MV-4-11 (cell line): Measurements from ENCODE around the gene AGAP1.

Experiments used
- DNase-seq: peaks from one replicate; lab custom pipeline; 2025; lab: John Stamatoyannopoulos, UW

AGAP1 gene

GRCh38 chr2:235493775-235494715, at the start of gene AGAP1:
Gene AGAP1, plus strand, starts transcription at chr2:235494043.
- DNase-seq: no peak

GRCh38 chr2:235444101-235444597, 49.7 kb upstream of the AGAP1 start:
- DNase-seq: no peak

DNA sequence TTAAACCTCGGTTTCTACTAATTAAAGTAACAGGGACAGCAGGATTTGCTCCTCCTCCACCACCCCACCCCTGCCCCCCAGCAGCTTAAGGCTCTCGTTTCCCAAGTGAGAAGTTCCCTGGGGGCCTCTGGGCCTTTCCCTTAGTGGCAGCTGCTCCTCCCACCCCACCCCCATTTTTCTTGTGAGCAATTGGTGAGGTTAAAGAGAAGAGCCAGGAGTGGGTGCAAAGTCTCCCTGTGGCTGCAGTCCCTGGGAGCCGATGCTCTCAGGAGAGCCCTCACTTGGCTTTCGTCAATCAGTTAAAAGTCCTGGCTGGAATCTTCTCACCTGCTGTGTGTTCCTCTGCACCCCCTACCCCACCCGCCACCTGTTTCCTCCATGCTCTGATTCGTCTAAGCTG, 48.7 kb upstream of the AGAP1 start:
- no peak for DNase-seq

- no peak for DNase-seq
Measured at GRCh38 chr2:235446082-235446481, 47.8 kb upstream of the AGAP1 start.

GRCh38 chr2:235447210-235447609, 46.6 kb upstream of the AGAP1 start:
- DNase-seq: no peak

GRCh38 chr2:235449568-235449967, 44.3 kb upstream of the AGAP1 start:
- DNase-seq: no peak

DNA sequence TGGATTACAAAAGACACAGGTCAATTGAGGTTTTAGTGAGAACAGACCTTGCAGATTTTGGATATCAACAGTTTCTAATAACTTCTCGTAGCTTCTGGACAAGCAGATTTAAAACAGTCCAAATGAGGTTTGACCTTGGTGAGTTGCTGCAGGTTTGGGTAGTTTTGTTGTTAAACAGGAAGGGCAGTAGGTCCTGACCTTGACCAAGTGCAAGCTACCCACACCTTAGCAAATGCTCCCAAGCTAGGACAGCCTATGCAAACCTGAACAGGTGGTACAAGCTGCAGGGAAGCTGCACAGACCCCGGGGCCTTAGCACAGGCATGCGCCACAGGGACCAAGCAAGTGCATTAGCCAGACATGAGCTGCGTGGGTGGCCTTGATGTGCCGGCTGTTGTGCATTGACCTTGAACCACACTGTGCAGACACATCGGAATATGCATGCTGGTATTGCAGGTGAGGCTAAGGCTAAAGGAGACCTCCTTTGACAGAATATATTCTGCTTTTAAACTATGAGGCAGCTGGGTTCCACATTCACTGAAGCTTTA, 40.2 kb upstream of the AGAP1 start:
- no peak for DNase-seq

DNA sequence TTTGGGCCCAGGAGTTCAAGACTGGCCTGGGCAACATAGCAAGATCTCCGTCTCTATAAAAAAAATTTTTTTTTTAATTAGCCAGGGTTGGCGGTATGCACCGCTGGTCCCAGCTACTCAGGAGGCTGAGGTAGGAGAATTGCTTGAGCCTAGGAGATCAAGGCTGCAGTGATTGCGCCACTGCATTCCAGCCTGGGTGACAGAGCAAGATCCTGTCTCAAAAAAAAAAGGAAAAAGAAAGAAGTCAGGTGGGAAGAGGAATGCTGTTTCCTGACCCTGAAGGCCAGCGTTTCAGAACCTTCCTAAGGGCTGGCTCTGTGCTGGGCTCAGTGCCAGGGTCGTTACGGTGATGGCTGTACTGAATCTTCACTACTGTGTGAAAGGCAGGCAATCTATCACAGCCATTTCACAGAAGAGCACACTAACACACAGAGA, 35.0 kb upstream of the AGAP1 start:
- no peak for DNase-seq

- no peak for DNase-seq
Measured at GRCh38 chr2:235460548-235461047, 33.2 kb upstream of the AGAP1 start.

DNA sequence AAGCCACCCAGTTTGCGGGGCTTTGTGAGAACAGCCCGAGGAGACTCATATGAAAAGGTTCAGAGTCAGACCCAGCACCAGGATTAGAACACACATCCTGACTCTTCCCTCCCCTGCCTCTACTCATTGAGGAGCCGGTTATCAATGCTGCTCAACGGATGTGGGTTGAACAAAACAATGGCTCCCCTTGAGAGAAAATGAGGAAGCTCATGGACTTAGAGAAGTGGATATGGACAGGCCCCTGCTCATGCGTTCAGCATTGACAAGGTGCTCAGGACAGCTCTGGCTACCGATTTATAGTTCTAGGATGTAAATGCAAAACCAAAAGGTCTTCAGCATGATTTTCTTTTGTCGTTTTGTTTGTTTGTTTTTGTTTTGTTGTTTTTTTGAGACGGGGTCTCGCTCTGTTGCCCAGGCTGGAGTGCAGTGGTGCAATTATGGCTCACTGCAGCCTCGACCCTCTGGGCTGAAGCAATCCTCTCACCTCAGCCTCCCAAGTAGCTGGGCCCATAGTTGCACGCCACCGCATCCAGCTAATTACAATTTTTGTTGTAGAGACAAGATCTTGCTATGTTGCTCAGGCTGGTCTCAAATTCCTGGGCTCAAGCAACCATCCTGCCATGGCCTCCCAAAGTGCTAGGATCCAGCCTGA, 32.0 kb upstream of the AGAP1 start:
- no peak for DNase-seq

GRCh38 chr2:235462415-235462790, 31.4 kb upstream of the AGAP1 start:
- DNase-seq: no peak

DNA sequence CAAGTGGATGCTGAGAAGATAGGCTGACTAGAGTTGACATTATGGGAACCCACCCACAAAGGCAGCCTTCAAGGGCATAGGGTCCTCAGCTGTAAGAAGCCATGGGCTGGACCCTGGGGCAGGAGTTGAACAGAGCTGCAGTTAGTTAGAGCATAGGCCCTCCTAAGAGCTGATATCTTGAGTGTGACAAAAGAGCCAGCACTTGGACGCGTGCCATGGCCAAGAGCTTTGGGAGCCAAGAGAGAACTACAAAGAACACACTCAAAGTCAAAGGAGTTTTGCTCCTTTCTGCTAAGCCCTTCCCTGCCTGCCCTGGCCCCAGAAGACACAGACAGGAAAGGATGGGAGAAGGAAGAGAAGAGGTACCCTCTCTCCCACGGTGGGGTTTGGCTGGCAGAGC, 29.9 kb upstream of the AGAP1 start:
- no peak for DNase-seq

DNA sequence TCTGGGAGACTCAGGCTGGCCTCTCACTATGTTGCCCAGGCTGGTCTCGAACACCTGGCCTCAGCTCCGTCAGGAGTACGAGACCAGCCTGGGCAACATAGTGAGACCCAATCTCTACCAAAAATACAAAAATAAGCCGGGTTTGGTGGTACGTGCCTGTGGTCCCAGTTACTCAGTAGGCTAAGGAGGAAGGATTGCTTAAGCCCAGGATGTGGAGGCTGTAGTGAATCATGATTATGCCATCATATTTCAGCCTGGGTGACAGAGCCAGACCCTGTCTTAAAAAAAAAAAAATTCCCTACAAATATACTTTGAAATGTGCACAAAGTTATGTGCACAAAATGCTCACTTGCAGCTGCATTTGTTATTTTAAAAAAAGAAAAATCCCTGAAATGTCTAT, 26.3 kb upstream of the AGAP1 start:
- DNase-seq: no peak

DNA sequence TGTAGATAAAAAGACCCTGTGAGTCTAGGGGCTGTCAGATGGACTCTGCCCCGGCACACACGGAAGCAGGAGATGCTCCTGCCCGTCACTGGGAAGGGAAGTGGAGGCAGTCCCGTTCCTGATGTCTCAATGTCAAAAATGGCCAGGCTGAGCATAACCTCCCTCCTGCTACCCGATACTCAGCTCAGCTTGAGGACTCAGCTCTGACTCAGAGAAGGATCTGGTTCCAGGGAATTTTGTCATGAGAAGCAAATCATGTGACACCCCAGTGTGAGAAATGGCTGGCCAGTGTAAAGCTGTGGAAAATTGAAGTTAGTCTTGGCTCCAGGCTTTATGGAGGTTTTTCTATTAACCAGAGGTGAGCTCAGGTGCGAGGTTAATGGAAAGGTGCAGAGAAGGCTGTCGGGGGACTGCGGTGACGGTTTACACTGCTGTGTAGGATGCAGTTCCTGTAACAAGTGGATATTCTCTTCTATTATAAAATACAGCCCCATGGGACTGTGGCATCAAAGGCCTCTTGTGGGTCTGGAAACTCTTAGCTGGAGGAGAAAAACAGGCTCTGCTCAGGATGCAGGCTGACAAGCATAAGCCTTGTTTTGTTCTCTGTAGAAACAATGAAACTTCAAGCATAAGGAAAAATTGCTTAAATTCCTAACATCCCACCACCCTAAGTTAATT, 24.7 kb upstream of the AGAP1 start:
- DNase-seq: no peak

DNA sequence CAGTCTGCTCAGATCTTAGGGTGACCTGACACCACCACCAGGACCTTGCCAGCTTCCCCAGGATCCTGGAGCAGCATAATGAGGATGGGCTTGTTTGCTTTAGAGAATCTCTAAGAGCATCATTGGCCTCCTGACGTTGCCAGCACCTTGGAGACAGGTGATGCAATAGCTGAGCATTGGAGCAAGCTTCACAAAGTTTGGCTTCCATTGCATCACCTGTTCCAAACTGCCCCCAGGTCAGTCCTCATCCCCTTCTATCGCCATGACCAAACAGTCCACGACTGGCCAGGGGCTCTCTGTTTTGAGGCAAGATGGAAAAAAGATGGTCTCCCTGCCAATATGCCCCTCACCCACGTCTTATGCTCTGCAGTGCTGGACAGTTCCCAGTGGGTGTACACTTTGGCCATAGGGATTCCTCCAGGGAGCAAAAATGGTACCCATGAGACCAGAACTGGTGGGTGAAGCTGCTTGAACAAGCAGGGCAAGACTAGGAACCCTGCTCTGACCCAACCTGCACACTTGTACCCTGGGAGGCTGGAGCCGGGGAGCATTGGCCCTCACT, 22.6 kb upstream of the AGAP1 start:
- no peak for DNase-seq

DNA sequence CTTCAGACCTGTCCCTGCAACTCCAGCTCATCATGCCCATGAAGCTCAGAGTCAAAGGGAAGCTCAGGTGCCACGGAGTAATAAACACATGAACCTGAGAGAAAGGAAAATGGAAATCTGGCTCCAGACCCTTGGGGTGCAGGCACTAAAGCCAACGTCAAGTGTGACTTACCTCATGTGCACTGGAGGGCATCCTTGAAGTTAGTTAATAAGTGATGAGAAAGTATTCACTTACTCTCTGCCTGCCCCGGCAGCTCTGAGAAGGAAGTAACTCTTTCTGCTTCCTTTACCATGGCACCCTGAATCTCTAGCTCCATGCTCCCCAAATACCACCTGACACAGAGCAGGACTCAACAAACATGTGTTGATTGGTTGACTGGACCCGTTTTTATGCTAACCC, 21.4 kb upstream of the AGAP1 start:
- DNase-seq: no peak

DNA sequence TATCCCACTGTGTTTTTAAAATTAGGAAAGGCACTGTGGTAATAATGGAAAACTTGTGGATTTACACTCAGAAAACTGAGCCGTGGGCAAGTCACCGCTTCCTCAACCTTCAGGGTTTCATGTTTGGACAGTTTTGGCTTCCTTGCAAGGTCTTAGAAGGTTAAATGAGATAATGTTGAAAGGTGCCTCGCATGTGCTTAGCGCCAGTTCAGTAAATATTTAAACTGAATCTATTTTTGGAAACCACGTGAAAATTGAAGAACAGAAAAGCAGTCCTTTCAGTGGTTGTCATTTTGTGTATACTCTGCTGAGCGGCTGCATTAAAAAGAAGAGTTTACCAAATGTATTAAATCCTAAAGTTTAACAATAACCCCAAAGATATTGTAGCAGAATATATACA, 15.2 kb upstream of the AGAP1 start:
- no peak for DNase-seq

GRCh38 chr2:235479604-235480003, 14.2 kb upstream of the AGAP1 start:
- no peak for DNase-seq

DNA sequence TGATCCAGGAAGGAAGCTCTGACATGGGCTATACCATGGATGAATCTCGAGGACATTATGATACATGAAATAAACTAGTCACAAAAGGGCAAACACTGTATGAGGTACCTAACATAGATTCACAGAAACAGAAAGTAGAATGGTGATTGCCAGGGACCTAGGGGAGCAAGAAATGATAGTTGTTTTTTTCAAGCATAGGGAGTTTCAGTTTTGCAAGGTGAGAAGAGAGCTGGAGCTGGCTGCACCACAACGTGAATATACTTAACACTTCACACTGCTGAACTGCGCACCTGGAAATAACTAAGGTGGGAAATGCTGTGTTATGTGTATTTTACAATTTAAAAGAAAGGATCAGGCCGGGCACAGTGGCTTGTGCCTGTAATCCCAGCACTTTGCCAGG, 13.2 kb upstream of the AGAP1 start:
- DNase-seq: no peak

- no peak for DNase-seq
Measured at GRCh38 chr2:235483313-235483712, 10.5 kb upstream of the AGAP1 start.

DNA sequence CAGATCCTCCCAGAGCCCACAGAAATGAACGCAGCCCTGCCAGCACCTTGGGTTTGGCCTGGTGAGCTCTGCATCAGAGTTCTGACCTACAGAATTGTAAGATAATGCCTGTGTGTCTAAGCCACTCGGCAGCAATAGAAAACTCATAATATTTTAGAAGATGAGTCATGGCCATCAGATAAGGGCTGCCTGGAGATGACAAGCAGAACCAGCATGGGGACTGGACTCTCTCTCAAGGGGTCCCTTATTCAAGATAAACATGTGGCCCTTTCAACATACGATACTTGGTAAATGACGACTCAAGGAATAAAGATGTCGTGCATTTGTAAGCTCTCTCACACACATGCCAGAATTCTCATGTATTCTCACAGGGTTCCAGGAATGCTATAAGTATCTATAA, 8.5 kb upstream of the AGAP1 start:
- DNase-seq: no peak

- DNase-seq: no peak
Measured at GRCh38 chr2:235486729-235487128, 7.1 kb upstream of the AGAP1 start.
